Measurements from ENCODE around the gene CLDN9.
A peak's percentile ranks its signal among the peaks of the same experiment; 100 is the strongest.

The CLDN9 gene

DNA sequence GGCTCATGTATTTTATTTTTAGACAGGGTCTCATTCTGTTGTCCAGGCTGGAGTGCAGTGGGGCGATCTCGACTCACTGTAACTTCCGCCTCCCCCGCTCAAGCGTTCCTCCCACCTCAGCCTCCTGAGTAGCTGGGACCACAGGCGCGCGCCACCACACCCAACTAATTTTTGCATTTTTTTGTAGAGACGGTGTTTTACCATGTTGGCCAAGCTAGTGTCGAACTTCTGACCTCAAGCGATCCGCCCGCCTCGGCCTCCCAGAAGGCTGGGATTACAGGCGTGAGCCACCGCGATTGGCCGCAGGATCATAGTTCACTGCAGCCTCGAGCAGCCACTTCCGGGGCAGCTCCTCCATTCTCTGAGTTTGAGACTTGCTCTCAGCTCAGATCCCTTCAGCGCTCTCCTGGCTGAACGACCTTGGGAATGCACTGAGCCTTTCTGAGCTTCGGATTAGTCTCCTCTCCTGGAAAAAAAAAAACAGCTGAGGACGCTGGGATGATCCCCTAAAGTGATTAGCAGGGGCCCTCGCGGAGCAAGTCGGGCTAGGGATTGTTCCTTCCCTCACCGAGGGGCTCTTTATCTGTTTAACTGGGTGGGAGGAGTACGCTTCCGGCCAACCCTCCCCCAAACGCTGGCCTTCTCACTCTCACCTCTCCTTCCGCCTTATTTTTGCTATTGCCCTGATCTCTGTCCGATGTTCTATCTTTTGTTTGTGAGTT lies 31.4 kb upstream of the CLDN9 start:
- TF ChIP-seq, protein P1, sequence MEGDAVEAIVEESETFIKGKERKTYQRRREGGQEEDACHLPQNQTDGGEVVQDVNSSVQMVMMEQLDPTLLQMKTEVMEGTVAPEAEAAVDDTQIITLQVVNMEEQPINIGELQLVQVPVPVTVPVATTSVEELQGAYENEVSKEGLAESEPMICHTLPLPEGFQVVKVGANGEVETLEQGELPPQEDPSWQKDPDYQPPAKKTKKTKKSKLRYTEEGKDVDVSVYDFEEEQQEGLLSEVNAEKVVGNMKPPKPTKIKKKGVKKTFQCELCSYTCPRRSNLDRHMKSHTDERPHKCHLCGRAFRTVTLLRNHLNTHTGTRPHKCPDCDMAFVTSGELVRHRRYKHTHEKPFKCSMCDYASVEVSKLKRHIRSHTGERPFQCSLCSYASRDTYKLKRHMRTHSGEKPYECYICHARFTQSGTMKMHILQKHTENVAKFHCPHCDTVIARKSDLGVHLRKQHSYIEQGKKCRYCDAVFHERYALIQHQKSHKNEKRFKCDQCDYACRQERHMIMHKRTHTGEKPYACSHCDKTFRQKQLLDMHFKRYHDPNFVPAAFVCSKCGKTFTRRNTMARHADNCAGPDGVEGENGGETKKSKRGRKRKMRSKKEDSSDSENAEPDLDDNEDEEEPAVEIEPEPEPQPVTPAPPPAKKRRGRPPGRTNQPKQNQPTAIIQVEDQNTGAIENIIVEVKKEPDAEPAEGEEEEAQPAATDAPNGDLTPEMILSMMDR (IDR thresholded peaks at IDR 0.05; ENCODE audit: control insufficient read depth, insufficient read depth, low read depth, low read length, missing control alignments): no peak
- no peak overlapping the region; the same call in 1 of the 2 replicates for H3K4me3 ChIP-seq (ENCODE audit: control insufficient read depth, low read depth, low read length)
- no peak for DNase-seq (ENCODE audit: low read depth)

DNA sequence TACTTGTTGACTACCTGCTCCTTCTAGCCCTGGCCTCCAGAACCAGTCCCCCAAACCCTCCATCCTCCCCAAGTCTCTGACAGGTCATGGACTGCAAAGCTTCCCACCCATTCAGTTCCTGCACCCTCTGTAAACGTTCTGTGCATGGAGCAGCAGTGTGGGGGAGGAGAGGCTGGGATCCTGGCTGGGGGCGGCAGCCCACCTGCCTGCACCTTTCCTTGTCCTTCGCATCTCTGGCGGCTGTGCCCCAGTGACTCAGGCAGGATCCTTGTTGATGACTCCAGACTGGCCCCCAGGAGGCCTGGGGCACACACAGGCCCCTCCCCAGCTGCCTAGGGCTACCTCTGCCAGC lies 30.8 kb upstream of the CLDN9 start:
- no peak overlapping the region for H3K4me3 ChIP-seq (ENCODE audit: control insufficient read depth, low read depth, low read length)

GRCh38 chr16:2982402-2982801 lies 30.3 kb upstream of the CLDN9 start:
- no peak for DNase-seq (ENCODE audit: low read depth)
- H3K4me3 ChIP-seq (ENCODE audit: control insufficient read depth, low read depth, low read length): no peak overlapping the region
- TF ChIP-seq, protein P1 (IDR thresholded peaks at IDR 0.05; ENCODE audit: control insufficient read depth, insufficient read depth, low read depth, low read length, missing control alignments): no peak

More for the DNA sequence above, 30.8 kb upstream of the CLDN9 start:
- TF ChIP-seq, protein P1 (IDR thresholded peaks at IDR 0.05; ENCODE audit: control insufficient read depth, insufficient read depth, low read depth, low read length, missing control alignments): no peak
- no peak for DNase-seq (ENCODE audit: low read depth)

DNA sequence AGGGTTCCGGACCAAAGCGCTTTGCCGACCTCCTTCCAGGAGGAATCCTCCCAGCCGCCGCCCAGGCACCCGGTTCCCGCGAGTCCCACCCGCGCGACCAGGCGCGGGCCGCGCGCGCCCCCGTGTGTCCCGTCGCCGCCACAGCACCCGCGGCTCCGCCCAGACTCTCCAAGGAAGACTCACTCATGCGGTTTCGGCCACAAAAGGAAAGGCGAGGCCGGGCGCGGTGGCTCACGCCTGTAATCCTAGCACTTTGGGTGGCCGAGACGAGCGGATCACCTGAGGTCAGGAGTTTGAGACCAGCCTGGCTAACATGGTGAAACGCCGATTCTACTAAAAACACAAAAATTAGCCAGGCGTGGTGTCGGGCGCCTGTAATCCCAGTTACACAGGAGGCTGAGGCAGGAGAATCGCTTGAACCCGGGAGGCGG lies 29.0 kb upstream of the CLDN9 start:
- TF ChIP-seq, protein P1 (IDR thresholded peaks at IDR 0.05; ENCODE audit: control insufficient read depth, insufficient read depth, low read depth, low read length, missing control alignments): peak; percentile 49
- DNase-seq (ENCODE audit: low read depth): no peak
- peak overlapping the region; percentile 24 for H3K4me3 ChIP-seq (ENCODE audit: control insufficient read depth, low read depth, low read length)

- TF ChIP-seq, protein P1 (IDR thresholded peaks at IDR 0.05; ENCODE audit: control insufficient read depth, insufficient read depth, low read depth, low read length, missing control alignments): no peak
- H3K4me3 ChIP-seq (ENCODE audit: control insufficient read depth, low read depth, low read length): no peak overlapping the region
- DNase-seq (ENCODE audit: low read depth): no peak
Measured at GRCh38 chr16:2985462-2985861, 27.3 kb upstream of the CLDN9 start.

GRCh38 chr16:2985893-2986355 lies 26.8 kb upstream of the CLDN9 start:
- H3K4me3 ChIP-seq (ENCODE audit: control insufficient read depth, low read depth, low read length): no peak overlapping the region
- DNase-seq (ENCODE audit: low read depth): no peak
- TF ChIP-seq, protein P1 (IDR thresholded peaks at IDR 0.05; ENCODE audit: control insufficient read depth, insufficient read depth, low read depth, low read length, missing control alignments): no peak

Data from AG09309 (cell line).